Fibroblast of peridontal ligament (primary cell): ENCODE data around the gene USP13.

Source experiments
- DNase-seq: peaks from one replicate; pipeline ENCODE4 v3.0.0-alpha.2; 2010; ENCODE audit errors: extremely low read depth

USP13 gene

DNA sequence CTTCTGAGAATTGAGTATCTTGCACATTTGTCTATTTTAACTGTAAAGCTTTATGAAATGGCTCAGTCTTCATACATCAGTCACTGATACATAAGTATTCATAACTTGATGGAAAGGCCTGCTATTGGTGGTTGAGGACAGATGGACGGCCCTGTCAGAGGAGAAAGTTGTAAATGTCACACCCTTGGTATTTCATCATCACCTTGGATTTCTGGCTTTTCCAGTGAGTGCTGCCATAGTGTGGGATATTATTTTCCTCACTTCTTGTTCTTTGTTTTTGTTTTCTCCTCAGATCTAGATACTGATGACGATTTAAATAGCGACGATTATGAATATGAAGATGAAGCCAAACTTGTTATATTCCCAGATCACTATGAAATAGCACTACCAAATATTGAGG is 47.9 kb downstream of the USP13 start:
- DNase-seq = no peak

DNA sequence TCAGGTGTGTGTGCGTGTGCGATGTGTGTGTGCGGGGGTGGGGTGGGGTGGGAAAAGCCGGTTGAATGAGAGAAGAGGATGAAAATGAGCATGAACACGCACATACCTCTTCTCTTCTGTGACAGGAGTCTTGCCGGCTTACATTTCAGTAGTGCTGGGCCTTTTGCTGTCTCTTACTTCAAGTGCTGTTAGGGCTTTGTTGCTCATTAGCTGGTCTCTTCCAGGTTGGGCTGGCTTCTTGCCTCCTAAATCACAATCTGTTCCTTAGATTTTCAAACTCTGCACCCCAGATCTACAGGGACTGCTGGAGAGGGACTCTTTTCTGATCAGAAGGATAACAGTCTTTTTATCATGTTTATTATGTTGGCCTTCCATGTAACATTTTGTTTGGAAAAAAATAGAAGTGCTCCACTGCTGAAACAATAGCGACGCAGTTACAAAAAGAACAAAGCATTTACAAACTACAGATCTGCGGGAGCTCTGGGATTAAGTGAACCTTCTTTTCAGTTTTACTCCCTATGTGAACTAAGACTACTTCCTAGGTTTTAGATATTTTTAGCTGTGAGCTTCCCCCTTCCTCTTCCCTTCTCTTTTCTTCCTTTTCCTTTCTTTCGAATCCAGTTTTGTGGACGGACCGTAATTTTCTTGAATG is 48.5 kb downstream of the USP13 start:
- no peak for DNase-seq

DNA sequence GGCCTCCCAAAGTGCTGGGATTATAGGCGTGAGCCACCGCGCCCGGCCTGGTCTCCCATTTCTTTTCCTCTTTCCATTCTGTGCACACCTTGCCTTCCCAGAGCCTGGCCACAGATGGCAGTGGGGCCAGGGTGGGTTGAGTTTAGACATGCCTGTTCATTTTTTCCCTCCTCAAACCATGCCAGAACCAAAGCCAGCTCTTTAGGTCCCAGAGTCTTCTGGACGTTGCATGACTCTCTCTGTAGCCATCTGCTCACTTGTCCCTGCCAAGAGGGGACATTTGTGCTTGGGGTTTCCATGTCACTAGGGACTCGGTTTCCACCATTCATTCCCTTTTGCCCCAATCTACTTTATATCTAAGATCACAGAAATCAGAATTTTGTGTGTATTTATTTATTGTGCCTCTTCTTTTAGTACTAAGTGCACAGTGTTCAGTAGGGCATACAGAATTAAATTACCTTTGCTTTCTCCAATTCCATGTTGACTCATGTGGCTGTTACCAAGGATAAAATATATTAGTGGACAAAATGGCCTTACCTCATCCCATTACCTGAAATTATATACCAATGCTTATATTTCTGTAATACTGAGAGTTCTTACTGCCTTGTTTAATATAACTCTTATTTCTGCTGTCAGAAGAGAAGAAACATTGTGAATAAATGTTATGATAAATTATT is 49.6 kb downstream of the USP13 start:
- DNase-seq = no peak

DNA sequence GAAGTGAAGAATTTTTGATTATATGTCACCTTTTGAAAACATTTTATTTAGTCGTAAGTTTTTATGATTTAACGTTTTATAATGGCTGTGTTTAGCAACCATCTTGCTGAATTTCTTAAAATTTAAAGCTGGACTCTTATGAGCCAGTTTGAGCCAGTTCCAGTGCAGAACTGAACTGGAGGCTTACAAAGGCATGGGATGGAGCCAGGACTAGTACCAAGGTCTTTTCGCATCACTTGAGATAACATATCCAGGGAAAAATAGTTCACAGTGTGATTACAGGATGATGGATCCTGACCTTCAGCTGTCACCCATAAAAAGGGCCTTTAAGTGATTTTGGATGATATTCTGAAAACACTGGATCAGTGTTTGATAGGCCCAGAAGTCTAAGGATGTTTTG is 51.0 kb downstream of the USP13 start:
- DNase-seq = no peak

DNA sequence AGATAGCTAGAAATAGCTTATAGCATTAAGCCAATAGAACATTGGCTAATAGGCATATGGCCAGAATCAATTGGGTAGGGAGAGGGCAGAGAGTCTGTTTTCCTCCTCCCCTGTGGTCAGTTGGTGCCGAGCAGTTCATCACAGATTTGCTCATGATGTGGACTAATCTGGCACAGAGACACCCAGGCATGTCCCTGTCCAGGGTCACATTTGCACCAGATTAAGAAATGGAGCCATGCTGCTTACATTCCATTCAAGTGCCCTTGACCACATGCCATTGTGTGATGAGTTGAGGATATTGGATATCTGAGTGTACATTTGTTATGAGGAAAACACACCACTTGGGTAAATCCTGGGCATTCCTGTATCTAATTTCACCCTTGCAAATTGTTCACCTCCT is 53.4 kb downstream of the USP13 start:
- DNase-seq = peak; percentile 76

DNA sequence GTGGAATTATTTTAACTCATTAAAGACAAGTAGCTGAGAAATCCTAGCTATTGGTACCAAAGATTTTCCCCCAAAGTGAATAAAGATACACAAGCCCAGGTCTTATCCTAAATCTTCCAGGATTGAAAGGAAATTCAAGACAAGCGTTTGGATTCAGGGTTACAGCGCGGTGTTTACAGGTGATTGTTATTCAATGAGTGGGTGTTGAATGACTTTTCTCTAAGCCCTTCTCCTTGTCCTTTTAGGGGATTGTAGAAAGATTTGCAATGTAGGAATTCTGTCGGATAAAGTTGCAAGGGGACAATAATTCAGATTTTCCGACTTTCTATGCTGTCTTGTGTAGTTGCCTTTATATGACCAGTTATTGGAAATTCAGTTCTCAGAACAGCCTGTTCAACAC is 57.2 kb downstream of the USP13 start:
- no peak for DNase-seq

DNA sequence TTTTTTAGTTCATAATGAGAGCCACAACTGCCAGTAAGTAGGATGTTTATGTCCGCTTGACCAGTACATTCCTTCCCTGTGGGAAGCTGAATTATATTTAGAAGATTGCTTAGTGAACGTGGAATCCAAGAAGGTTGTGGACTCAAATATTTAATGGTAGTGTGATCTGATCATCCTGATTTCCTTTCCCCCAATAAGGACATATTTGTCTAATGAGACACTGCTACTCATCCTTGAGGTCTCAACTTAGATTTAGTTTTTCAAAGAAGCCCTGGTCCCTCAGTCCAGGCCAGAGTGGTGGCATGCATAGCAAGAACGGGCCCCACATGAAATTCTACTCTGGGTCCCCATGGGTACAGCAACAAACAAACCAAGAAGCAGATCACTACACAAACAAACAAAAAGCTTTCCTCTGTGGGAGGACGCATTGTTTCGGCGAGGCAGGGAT is 60.8 kb downstream of the USP13 start:
- DNase-seq = peak; percentile 94

DNA sequence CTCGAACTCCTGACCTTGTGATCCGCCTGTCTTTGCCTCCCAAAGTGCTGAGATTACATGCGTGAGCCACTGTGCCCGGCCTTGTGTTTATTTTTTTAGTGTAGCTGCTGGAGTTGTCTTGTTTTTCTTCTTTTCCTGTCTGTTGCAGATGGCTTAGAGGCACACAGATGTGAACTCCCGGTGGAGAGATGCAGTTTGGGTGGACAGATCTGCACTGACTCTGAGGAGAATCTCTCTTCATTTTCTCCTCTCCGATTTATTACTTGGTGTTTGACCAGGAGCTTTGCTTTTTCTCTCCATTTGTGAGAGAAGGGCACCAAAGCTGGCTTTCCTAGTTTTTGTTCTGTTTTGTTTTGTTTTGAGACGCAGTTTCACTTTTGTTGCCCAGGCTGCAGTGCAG is 62.7 kb downstream of the USP13 start:
- DNase-seq = peak; percentile 35

DNA sequence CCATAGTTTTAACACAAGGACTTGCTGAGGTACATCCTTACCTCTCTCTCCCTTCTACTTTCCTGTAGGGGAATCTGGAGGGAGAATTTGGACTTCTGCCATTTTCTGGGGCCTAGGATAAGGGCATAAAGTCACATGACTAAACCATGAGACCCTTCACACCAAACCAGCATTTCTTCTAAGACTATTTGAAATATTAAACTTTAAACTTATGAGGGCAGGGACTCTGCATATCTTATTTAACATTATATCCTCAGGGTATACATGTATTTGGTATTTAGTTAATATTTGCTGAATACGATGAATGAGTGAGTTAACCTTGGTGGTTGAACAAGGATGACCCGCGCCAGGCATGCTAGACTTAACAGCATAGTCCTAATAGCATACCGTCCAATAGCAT is 63.4 kb downstream of the USP13 start:
- DNase-seq = peak; percentile 20

DNA sequence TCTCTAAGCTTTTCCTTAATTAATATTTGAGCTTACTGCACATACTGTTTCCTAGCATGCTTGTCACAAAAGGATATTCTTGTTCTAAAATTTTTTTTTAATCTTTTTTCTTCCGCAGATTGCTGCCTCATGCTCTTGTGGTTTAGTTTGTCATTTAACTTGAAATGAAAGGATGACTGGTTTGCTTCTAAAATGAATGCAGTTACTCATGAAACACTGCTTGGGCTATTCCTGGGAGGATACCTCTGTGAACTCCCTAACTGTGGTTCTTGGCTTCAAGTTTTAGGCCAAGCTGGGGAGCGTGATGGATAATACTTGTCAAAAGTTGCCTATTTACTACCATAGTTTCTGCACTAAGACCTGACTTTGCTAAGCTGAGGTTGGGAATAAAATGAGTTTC is 64.0 kb downstream of the USP13 start:
- peak; percentile 92 for DNase-seq

DNA sequence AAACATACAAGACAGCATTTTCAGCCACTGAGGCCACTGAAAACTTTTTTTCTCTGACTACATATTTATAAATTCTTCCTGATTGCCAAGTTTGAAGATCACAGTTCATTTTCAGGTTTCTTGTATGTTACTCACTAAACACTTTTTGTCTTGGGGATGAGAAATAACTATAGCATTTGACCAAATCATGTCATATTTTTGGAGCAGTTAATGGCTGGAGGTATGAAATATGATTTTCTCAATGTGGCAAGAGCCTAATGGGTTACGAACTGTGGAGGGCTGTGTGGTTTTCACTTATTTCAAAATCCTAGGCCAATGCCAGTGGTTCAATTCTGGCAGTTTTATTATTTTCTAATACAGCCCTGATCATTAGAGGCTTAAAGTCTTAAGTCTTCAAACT is 64.4 kb downstream of the USP13 start:
- no peak for DNase-seq

DNA sequence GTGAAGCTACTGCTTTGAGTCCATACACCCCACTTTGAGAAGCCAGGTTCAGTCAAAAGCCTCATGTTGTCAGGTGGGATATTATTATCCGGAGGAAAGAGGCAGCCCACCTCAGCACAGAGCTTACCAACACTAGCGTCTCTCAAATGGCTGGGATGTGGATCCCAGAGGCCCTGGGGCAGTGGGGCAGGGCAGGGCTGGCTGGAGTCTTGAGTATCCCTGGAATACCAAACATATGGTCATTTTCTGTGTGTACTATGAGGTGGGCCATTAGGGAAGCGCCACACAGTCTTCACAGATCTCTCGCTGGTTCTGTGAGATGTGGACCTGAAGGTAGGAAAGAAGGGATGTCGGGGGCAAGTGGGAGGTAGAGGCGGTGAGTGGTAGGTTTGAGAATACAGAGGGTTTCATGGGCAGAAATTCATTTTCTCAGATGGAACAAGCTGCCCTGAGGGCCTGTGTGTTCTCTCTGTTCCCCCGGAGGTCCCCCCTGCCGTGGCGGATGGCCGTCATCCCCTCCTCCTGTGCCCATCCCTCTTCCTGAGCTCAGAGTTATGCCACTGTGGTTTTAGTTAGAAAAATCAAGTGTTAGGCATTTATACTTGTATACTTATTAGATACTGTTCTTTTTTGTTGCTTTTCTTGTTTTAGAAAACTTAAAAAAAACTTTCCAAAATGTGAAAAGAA is 66.4 kb downstream of the USP13 start:
- DNase-seq = no peak

DNA sequence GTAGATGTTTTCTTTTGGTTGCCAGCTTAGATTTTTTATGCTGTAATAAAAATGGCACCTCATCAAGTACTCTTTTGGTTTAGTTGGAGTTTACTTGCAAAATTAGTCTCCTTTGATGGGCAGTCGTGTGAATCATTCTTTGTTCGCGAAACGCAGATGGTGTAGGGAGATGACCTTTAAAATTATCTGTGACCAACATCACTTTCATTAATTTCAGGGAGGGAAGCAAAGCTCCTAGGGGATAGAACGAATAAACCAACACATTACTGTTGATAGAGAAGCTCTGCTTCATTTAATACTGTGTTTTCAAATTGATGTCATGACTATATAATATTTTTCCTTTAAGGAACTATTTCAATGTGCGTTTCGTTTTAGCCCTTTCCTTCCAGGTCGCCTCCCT is 67.4 kb downstream of the USP13 start:
- no peak for DNase-seq

DNA sequence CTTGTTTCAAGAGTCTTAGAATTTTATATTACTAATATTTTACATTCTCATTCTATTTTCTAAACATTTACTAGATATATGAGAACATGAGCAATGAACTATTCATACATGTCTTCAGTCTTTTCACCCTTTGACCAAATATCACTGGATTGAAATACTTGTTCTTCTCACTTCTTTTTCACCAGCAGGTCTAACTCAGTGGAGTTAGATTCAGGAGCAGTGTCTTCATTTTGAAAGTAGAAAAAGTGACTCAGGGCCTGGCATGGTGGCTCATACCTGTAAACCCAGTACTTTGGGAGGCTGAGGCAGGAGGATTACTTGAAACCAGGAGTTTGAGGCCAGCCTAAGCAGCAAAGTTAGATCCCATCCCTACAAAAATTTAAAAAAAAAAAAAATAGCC is 70.8 kb downstream of the USP13 start:
- DNase-seq = no peak

DNA sequence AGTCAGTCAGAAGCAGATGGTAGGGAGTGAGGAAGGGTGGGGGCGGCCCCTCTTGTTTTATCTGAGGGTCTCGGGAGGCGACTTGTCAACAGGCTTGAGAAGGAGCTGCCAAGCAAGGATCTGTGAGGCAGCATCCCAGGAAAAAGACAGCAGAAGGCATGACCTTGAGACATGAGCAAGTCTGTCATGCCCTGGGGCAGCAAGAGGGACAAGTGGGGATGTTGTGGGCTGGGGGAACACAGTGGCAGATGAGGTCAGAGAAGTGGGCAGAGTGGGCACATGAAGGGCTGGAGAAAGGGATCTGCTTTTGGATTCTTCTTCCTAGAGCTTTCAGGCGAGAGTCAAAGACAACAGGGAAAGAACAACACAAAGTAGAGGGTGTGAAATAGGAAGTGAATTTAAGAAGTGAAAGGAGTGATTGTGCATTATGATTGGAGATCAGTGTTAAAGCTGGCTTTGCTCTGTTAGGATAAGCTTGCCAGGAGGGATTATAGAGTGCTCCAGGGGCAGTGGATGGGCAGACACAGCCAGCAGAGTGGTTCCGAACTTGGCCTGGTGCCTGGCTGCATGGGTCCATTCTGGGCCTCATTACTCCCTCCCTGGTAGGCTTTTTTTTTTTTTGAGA is 73.3 kb downstream of the USP13 start:
- no peak for DNase-seq

DNA sequence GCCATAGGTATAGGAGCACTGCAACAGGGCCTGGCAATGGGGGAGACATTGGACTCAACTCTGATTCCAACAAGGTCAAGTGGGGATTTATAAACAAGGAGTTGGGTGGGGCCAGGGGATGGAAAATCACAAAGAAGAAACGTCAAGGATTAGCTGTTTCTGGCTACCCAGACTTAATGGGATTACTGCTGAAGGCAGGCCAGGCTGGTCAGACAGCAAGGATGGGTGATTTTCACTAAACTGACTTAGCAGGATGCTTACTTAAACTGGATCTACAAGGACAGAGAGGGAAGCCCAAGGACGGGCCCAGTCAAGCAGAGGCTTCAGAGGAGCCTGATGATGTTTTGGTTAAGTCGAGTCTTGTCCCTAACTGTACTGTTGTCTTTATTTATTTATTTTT is 76.2 kb downstream of the USP13 start:
- DNase-seq = no peak

DNA sequence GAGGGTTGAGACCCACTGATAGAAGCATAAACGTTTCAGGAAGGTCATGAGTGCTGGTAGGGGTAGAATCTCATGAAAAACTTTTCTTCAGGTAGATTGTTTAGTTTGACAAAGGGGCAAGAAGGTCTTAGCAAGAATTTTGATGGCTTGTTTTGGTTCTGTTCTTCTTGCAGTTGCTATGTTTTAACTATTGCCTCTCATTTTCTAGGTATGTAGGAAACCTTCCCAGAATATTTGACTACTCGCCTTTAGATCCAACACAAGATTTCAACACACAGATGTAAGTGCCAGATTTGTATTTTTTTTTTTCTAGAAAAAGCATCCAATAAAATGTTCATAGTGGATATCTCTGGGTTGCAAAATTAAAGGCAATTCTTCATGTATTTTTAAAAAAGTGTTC is 77.1 kb downstream of the USP13 start:
- DNase-seq = peak; percentile 52

DNA sequence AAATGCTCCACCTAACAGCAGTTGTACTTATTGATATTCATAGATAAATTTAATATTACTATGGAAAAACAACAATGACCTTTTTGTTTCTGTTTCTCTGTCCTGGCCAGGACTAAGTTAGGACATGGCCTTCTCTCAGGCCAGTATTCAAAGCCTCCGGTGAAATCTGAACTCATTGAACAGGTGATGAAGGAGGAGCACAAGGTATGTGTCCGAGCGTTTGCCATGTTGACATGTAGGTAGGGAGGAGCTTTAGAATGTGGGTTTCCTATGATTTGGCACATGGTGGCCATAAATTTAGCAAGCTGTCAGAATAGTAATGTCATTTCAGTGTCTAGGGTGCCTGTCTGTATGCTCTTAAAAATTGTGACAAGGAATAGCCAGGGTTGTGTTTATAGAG is 77.7 kb downstream of the USP13 start:
- DNase-seq = no peak

DNA sequence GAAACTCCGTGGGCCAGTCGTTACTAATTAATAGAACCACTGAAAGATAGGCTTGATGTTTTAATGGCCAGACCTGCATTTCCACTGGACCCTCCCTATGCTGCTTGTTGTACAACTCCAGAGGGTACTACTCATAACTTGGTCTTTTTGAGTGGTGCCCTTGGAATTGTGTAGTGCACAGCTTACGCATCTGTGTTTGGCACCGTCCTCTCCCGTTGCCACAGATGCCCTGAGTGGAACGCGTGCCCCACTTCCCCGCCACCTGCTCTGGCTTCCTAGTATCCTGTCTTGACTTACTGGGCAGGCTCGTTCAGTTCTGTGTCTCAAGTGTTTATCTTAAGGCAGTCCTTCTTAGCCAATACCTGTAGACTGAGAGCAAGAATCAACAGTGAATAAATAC is 78.7 kb downstream of the USP13 start:
- no peak for DNase-seq

DNA sequence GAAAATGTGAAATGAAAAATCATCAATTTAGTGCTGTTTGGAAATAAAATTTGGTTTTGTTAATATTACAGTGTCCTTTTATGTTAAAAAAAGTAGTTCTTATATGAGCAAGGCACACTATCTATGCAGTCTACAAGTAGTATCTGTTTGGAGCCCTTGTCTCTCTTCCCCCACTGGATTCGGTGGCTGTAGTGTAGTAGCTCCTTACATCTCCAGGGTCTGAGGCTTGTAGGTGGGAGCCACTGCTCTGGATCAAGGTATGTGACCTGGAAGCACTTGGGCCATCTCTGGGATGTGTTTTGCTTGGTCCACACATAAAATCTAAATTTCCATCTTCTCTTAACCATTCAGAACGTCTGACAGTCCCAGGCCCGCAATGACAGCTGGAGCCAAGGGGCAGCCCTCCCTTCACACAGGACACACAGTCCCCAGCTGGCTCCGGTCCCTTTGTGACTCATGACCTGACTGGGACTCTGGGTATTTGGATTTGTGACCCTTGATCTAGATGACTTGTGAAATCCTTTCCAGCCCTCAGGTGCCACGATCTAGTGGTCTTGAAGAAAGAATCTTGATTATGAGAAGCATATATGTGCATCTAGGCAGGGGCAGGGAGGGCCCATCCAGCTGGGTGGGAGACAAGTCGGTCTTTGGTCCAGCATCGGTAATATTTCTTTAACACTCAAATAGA is 80.0 kb downstream of the USP13 start:
- no peak for DNase-seq

DNA sequence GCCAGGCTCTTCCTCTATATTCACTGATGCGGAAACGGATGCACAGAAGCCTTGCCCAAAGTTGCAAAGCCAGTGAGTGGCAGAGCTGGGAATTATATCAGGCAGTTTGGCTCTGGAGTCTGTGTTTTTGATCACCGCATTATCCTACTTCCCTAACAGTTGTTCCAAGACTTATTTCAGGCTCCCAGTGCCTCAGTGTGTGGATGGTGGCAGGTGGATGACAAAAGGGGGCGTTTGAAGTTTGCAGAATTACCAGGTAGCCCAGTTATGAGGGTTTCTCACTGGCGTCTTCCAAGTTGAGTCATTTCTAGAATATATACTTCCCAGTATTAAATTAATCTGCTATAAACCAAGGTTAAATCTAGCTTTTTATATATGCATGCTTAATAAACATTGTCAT is 81.0 kb downstream of the USP13 start:
- DNase-seq = no peak
